ENCODE results near the gene SPOCK1. TPM values are rescaled to one million over a fixed set of nuclear protein-coding genes. Genes with fewer than 3 reads are reported as not detected.

The SPOCK1 gene
- total RNA-seq, 1 experiment from 2014 or later, result 10.9 TPM

- no peak overlapping the region for H3K4me2 ChIP-seq (ENCODE audit: insufficient read depth, insufficient read length, low read length)
- Mint-ChIP-seq H3K27me3 (ENCODE audit: low read depth) (no peaks in the 10 kb centered on the region), H3K27ac (no peak overlapping the region), H3K4me3 (no peak overlapping the region), H3K36me3 (ENCODE audit: insufficient read depth in 1 of 3, low read depth in 3 of 3) (no peaks in the 10 kb centered on the region), H3K9me3 (no peaks in the 10 kb centered on the region), H3K4me1 (peaks cover 7 to 10% of the 10 kb centered on the region in 2 experiments; a peak in 3 of 4 replicates)
- H2BK5ac ChIP-seq (ENCODE audit: insufficient read length, low read length), result no peak overlapping the region
- no peak for DNase-seq
- no peak overlapping the region for H3T11ph ChIP-seq (ENCODE audit: low read length)
- no peaks in the 10 kb centered on the region for H3K23me2 ChIP-seq (ENCODE audit: insufficient read length, low read depth, low read length, poor library complexity, severe bottlenecking)
- H2BK120ac ChIP-seq (ENCODE audit: low read depth, low read length, poor library complexity, severe bottlenecking), result no peak overlapping the region
- H3K79me1 ChIP-seq (ENCODE audit: insufficient read depth, low read depth, low read length, poor library complexity, severe bottlenecking), result no peaks in the 10 kb centered on the region
- H2BK12ac ChIP-seq (ENCODE audit: insufficient read length, low read depth, low read length), result no peak overlapping the region
- no peak overlapping the region for H4K5ac ChIP-seq (ENCODE audit: insufficient read length, low read depth, low read length)
- no peak overlapping the region for H4K8ac ChIP-seq (replicated peaks; ENCODE audit: insufficient read length, low read depth, low read length)
- no peak overlapping the region for H3K27ac ChIP-seq (ENCODE audit: insufficient read length, low read depth, low read length)
- H3K27me3 ChIP-seq (ENCODE audit: insufficient read depth, low read length), result no peaks in the 10 kb centered on the region
- WGBS (ENCODE audit: extremely low coverage, insufficient read length, low lambda C conversion rate), result no CpG with 5 or more reads among the region's 4 CpGs
- H4K91ac ChIP-seq (ENCODE audit: insufficient read length, low read depth, low read length), result no peak overlapping the region
- H2AFZ ChIP-seq (ENCODE audit: low read length), result no peak overlapping the region
- TF ChIP-seq CTCF (conservative IDR thresholded peaks at IDR 0.05), result no peak
- no peak overlapping the region for H3K23ac ChIP-seq (ENCODE audit: insufficient read length, low read depth, low read length)
- no peak overlapping the region for H3K9ac ChIP-seq (ENCODE audit: extremely low read depth, insufficient read length, low read length)
- no peaks in the 10 kb centered on the region for H3K4me1 ChIP-seq (ENCODE audit: insufficient read depth, low read length)
- no peaks in the 10 kb centered on the region for H4K20me1 ChIP-seq (ENCODE audit: control insufficient read depth, insufficient read depth, insufficient read length)
- H3K56ac ChIP-seq (ENCODE audit: insufficient read length, low read depth, low read length), result no peak overlapping the region
- H2BK15ac ChIP-seq (ENCODE audit: low read depth, low read length), result no peak overlapping the region
- no peak overlapping the region for H2AK5ac ChIP-seq (ENCODE audit: insufficient read length, low read length)
- H3K9me3 ChIP-seq (ENCODE audit: control insufficient read depth, low read depth, low read length), result no peaks in the 10 kb centered on the region
- no peak overlapping the region for H3K14ac ChIP-seq (ENCODE audit: insufficient read depth, low read length)
- no peak overlapping the region for H3K18ac ChIP-seq (ENCODE audit: insufficient read length, low read depth, low read length)
- no peaks in the 10 kb centered on the region for H3K79me2 ChIP-seq (ENCODE audit: insufficient read depth, low read length)
- no peak overlapping the region for H2BK20ac ChIP-seq (ENCODE audit: low read depth, low read length, poor library complexity, severe bottlenecking)
- H3K4ac ChIP-seq (ENCODE audit: low read depth, low read length), result no peak overlapping the region
Measured at GRCh38 chr5:136984772-136985446, 514.2 kb downstream of the SPOCK1 start.

Measured in H9 (cell line).